ENCODE data around the gene ZNF804B. TPM values are rescaled to one million over a fixed set of nuclear protein-coding genes. Genes with fewer than 3 reads are reported as not detected.

Gene ZNF804B
- total and polyA plus RNA-seq, 9 of the 15 experiments (the other 6 are each of a cell fraction or from before 2014, with no cell fraction given), result 0.04 to 0.22 (median 0.09) TPM; not detected in 6

DNA sequence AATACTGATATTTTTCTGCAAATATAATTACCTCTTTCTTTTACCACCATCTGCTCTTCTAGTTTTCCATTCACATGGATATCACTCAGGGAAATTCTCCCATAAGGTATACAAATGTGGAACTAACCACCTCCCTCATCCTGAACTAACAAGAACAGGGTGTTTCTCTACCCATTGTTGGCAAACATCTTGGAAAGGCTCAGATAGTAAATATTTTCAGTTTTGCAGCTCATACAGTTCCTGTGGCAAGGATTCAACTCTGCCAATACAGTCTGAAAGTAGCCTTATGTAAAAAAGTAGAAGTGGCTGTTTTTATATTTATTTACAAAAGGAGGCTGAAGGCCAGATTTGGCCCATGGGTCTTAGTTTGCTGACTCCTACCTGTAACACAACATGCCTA, 549.0 kb downstream of the ZNF804B start:
- H3K9ac ChIP-seq (ENCODE audit: insufficient read depth in 1 of 2, low read depth in 2 of 2, low read length in 2 of 2), result no peak overlapping the region
- no peak for TF ChIP-seq HDAC8 (tag; IDR thresholded peaks at IDR 0.05)
- H3K4me1 ChIP-seq (replicated peaks in 1 of 2; ENCODE audit: control insufficient read depth in 2 of 2, insufficient read depth in 2 of 2, low read length in 2 of 2), result no peaks in the 10 kb centered on the region
- no peak for ATAC-seq
- H3K79me2 ChIP-seq (ENCODE audit: control insufficient read depth, insufficient read depth, low read length), result no peaks in the 10 kb centered on the region
- FAIRE-seq, result no peak
- H3K9me1 ChIP-seq (ENCODE audit: control insufficient read depth, insufficient read depth, low read length), result no peaks in the 10 kb centered on the region
- no peak overlapping the region for H3K4me3 ChIP-seq
- no peaks in the 10 kb centered on the region for H4K20me1 ChIP-seq (replicated peaks; ENCODE audit: control insufficient read depth, insufficient read depth, low read length)
- H2AFZ ChIP-seq (ENCODE audit: low read depth, low read length), result no peak overlapping the region
- H3K27ac ChIP-seq (ENCODE audit: extremely low read depth, low read depth, low read length), result no peak overlapping the region
- intact Hi-C loops (cut with micrococcal nuclease) (no loop called here), in situ Hi-C loops (cut with MboI) (no loop called here)
- no peaks in the 10 kb centered on the region for H3K9me3 ChIP-seq (replicated peaks; ENCODE audit: control insufficient read depth, insufficient read depth, low read depth, low read length)
- DNase-seq (ENCODE audit: extremely low read depth in 1 of 4, low spot score in 3 of 4), result no peak
- H3K4me2 ChIP-seq (ENCODE audit: insufficient read depth, low read length), result no peak overlapping the region
- POLR2A ChIA-PET, result no interaction called here
- H3K36me3 ChIP-seq (ENCODE audit: control insufficient read depth, insufficient read depth, low read length), result no peaks in the 10 kb centered on the region
- no peaks in the 10 kb centered on the region for H3K27me3 ChIP-seq (ENCODE audit: control insufficient read depth in 2 of 2, insufficient read depth in 2 of 2, low read length in 2 of 2)
- CTCF ChIA-PET (ENCODE audit: low intra/inter-chr PET ratio), result no interaction called here
- BruUV-seq (replicated peaks), result no TSS peak

DNA sequence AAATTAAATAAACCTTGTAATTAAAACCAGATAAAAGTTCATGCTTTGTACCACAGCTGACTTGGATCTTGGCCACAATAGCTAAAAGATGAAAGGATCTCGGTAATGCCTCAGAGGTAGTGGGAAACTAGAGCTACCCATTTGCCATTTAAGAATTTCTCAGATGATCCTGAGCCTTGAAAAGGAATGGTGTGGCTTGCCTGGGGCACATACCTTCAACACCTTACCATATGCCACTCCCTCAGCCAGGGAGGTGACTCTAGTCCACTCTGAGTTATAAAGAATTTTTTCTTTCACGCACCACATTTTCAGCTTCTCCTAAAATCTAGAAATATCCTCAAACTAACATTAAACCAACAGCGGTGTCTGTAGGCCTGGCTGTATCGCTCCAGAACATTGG, 552.4 kb downstream of the ZNF804B start:
- CTCF ChIA-PET (ENCODE audit: low intra/inter-chr PET ratio), result no interaction called here
- in situ Hi-C loops (cut with MboI), result no loop called here

More for the DNA sequence above, 552.4 kb downstream of the ZNF804B start:
- Histone ChIP-seq H3K36me3 (ENCODE audit: control insufficient read depth, insufficient read depth, low read length) (no peaks in the 10 kb centered on the region), H3K9ac (ENCODE audit: insufficient read depth in 1 of 2, low read depth in 2 of 2, low read length in 2 of 2) (no peak overlapping the region), H3K27ac (ENCODE audit: extremely low read depth, low read depth, low read length) (no peak overlapping the region), H3K4me3 (no peak overlapping the region), H3K4me1 (replicated peaks in 1 of 2; ENCODE audit: control insufficient read depth in 2 of 2, insufficient read depth in 2 of 2, low read length in 2 of 2) (no peaks in the 10 kb centered on the region), H4K20me1 (replicated peaks; ENCODE audit: control insufficient read depth, insufficient read depth, low read length) (no peaks in the 10 kb centered on the region), H3K9me1 (ENCODE audit: control insufficient read depth, insufficient read depth, low read length) (no peaks in the 10 kb centered on the region), H3K9me3 (replicated peaks; ENCODE audit: control insufficient read depth, insufficient read depth, low read depth, low read length) (no peaks in the 10 kb centered on the region; the same call in 1 of the 2 replicates), H3K79me2 (ENCODE audit: control insufficient read depth, insufficient read depth, low read length) (no peaks in the 10 kb centered on the region), H3K27me3 (ENCODE audit: control insufficient read depth in 2 of 2, insufficient read depth in 2 of 2, low read length in 2 of 2) (no peaks in the 10 kb centered on the region), H2AFZ (ENCODE audit: low read depth, low read length) (no peak overlapping the region), H3K4me2 (ENCODE audit: insufficient read depth, low read length) (no peak overlapping the region)
- POLR2A ChIA-PET, result no interaction called here
- FAIRE-seq (no peak), ATAC-seq (no peak), DNase-seq (ENCODE audit: extremely low read depth in 1 of 4, low spot score in 3 of 4) (no peak)
- no TSS peak for BruUV-seq (replicated peaks)
- intact Hi-C loops (cut with micrococcal nuclease), result no loop called here
- WGBS (ENCODE audit: insufficient coverage, low coverage, missing lambda C conversion rate), result 0% methylated on average over 4 of the region's 4 CpGs
- TF ChIP-seq HDAC3 (IDR thresholded peaks at IDR 0.05; ENCODE audit: borderline replicate concordance, partially characterized antibody), result no peak
- TF ChIP-seq, protein P1, sequence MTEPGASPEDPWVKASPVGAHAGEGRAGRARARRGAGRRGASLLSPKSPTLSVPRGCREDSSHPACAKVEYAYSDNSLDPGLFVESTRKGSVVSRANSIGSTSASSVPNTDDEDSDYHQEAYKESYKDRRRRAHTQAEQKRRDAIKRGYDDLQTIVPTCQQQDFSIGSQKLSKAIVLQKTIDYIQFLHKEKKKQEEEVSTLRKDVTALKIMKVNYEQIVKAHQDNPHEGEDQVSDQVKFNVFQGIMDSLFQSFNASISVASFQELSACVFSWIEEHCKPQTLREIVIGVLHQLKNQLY (CRISPR knock-in tag; conservative IDR thresholded peaks at IDR 0.05), result no peak
- TF ChIP-seq KLF10 (CRISPR knock-in tag; IDR thresholded peaks at IDR 0.05), result no peak
- no peak for TF ChIP-seq STAT5A (IDR thresholded peaks at IDR 0.05; ENCODE audit: borderline replicate concordance, low read length)
- no peak for TF ChIP-seq DIDO1 (tag; IDR thresholded peaks at IDR 0.05; ENCODE audit: low read depth)
- TF ChIP-seq CBX5 (IDR thresholded peaks at IDR 0.05; ENCODE audit: borderline replicate concordance, low read depth), result no peak
- TF ChIP-seq FOS (IDR thresholded peaks at IDR 0.05; ENCODE audit: extremely low read depth, insufficient read length), result no peak
- TF ChIP-seq GATA2 (CRISPR knock-in tag; IDR thresholded peaks at IDR 0.05), result no peak
- TF ChIP-seq, protein P2, sequence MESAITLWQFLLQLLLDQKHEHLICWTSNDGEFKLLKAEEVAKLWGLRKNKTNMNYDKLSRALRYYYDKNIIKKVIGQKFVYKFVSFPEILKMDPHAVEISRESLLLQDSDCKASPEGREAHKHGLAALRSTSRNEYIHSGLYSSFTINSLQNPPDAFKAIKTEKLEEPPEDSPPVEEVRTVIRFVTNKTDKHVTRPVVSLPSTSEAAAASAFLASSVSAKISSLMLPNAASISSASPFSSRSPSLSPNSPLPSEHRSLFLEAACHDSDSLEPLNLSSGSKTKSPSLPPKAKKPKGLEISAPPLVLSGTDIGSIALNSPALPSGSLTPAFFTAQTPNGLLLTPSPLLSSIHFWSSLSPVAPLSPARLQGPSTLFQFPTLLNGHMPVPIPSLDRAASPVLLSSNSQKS (CRISPR knock-in tag; IDR thresholded peaks at IDR 0.05), result no peak
- no peak for TF ChIP-seq TCF7 (IDR thresholded peaks at IDR 0.05; ENCODE audit: borderline replicate concordance)
- no peak for TF ChIP-seq NR2C1 (IDR thresholded peaks at IDR 0.05)
- no peak for TF ChIP-seq NR2C1 (tag; IDR thresholded peaks at IDR 0.05)
- no peak for TF ChIP-seq HNRNPLL (IDR thresholded peaks at IDR 0.05; ENCODE audit: low read depth, low read length, poor library complexity, severe bottlenecking)
- TF ChIP-seq SMARCA5 (IDR thresholded peaks at IDR 0.05), result no peak
- TF ChIP-seq, protein P3, sequence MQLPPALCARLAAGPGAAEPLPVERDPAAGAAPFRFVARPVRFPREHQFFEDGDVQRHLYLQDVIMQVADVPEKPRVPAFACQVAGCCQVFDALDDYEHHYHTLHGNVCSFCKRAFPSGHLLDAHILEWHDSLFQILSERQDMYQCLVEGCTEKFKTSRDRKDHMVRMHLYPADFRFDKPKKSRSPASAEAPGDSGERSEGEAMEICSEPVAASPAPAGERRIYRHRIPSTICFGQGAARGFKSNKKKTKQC (CRISPR knock-in tag; IDR thresholded peaks at IDR 0.05), result no peak
- TF ChIP-seq DNMT1 (IDR thresholded peaks at IDR 0.05), result no peak

Data from K562 (cell line).